NB4 (cell line): ENCODE results near the gene CGB2.

Source experiments
- MYC ChIP-seq: IDR thresholded peaks from 2 replicates; pipeline ENCODE4 v1.6.1; 2011; ENCODE audit warnings: low read depth, low read length
- POLR2A ChIP-seq: IDR thresholded peaks from 2 replicates; pipeline ENCODE4 v1.6.1; 2011; ENCODE audit warnings: mild to moderate bottlenecking; ENCODE audit not compliant: insufficient read length; ENCODE audit errors: extremely low read depth

DNA sequence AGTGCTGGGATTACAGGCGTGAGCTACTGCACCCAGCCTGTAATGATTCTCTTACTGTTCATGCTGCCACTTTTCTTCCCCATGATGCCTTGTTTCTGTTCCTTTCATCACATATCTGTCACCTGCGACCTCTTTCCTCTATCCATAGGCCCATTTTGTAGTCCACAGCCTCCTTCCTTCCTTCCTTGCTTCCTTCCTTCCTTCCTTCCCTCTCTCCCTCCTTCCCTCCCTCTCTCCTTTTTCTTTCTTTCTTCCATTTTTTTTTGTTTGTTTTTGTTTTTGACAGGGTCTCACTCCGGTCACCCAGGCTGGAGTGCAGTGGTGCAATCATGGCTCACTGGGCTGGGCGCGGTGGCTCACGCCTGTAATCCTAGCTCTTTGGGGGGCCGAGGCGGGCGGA lies 42.8 kb upstream of the CGB2 start:
- TF ChIP-seq MYC (no peak), POLR2A (no peak)
